ENCODE data around the gene ADAM10.

GRCh38 chr15:58742819-58743502 is 6.5 kb downstream of the ADAM10 start:
- TF ChIP-seq CTCF (conservative IDR thresholded peaks at IDR 0.05) (no peak), EZH2 (IDR thresholded peaks at IDR 0.05; ENCODE audit: low read depth) (no peak)

Measured in PC-9 (cell line).